Left kidney (tissue), 2 donors: ENCODE data around the gene NME2. TPM values are rescaled to one million over a fixed set of nuclear protein-coding genes. Genes with fewer than 3 reads are reported as not detected.
"Not testable (repeated sequence)": the region's sequence is repeated elsewhere in the genome, so short reads cannot be mapped to it uniquely, and the experiment has no call there.

Source experiments
- DNase-seq: peaks from one replicate; pipeline ENCODE4 v3.0.0-alpha.2; 2013
- polyA plus RNA-seq: library from polyadenylated mRNA; unstranded; fragments of 120-200 nt; gene quantifications from one replicate; pipeline ENCODE4 v1.2.1, GENCODE V29; 2013; ENCODE audit not compliant: insufficient read length

The NME2 gene
- polyA plus RNA-seq, 1 donor, result 242 TPM

- DNase-seq, result no peak
These were observed 21.8 kb upstream of the NME2 start for GRCh38 chr17:51144266-51145022.

GRCh38 chr17:51147650-51148049 lies 18.6 kb upstream of the NME2 start:
- no peak for DNase-seq

GRCh38 chr17:51149163-51149562 lies 17.0 kb upstream of the NME2 start:
- no peak for DNase-seq

GRCh38 chr17:51150932-51151331 lies 15.3 kb upstream of the NME2 start:
- DNase-seq, result no peak

GRCh38 chr17:51152766-51153209 lies 13.4 kb upstream of the NME2 start:
- peak; percentile 43 for DNase-seq

GRCh38 chr17:51153210-51154072 lies 12.8 kb upstream of the NME2 start, which contains the start of gene NME1:
NME1 (plus strand) TSS chr17:51153559; CDS start chr17:51155655, 2,096 bp downstream.
- DNase-seq, result peak; percentile 99

GRCh38 chr17:51154176-51154575 lies 12.0 kb upstream of the NME2 start:
- no peak for DNase-seq

GRCh38 chr17:51155416-51155815 lies 10.8 kb upstream of the NME2 start:
- no peak for DNase-seq

- DNase-seq, result no peak
These were observed 6.6 kb upstream of the NME2 start for GRCh38 chr17:51159604-51160003.

- DNase-seq, result no peak
These were observed 4.7 kb upstream of the NME2 start for GRCh38 chr17:51161541-51161940.

- no peak for DNase-seq
These were observed 1.1 kb upstream of the NME2 start for GRCh38 chr17:51164911-51165679.

GRCh38 chr17:51165680-51166197 lies 472 bp upstream of the NME2 start:
- no peak for DNase-seq

GRCh38 chr17:51166987-51167931 lies 1.0 kb downstream of the NME2 start:
- DNase-seq, result peak; percentile 34

- no peak for DNase-seq
These were observed 3.1 kb downstream of the NME2 start for GRCh38 chr17:51169340-51169739.

GRCh38 chr17:51170736-51171135 lies 4.5 kb downstream of the NME2 start:
- no peak for DNase-seq

GRCh38 chr17:51172030-51172429 lies 5.8 kb downstream of the NME2 start:
- DNase-seq, result not testable (repeated sequence)

- DNase-seq, result no peak
These were observed 14.3 kb downstream of the NME2 start for GRCh38 chr17:51180486-51180885.

- no peak for DNase-seq
These were observed 17.9 kb downstream of the NME2 start for GRCh38 chr17:51184124-51184523.

- DNase-seq, result no peak
These were observed 19.6 kb downstream of the NME2 start for GRCh38 chr17:51185763-51186332.

- no peak for DNase-seq
These were observed 22.1 kb downstream of the NME2 start for GRCh38 chr17:51188271-51188833.
